IMR-90 (cell line): ENCODE data around the gene CTIF. TPM values are rescaled to one million over a fixed set of nuclear protein-coding genes. Genes with fewer than 3 reads are reported as not detected.

Experiments
- ATAC-seq: fragments of 200-7000 bp; cut with Tn5 transposase; 2 replicates; pipeline ENCODE4 v1.9.1; 2020; ENCODE audit warnings: low read depth, mild to moderate bottlenecking, moderate library complexity
- BruUV-seq: library from RNA; stranded (reverse); fragments of 400-500 nt; replicated peaks from 2 replicates; lab custom pipeline; 2021; lab: Mats Ljungman, UMichigan
- CTCF ChIA-PET: fragments of 300-600 bp; formaldehyde crosslinking; extraction: SDS; loops from one replicate; lab custom pipeline; 2021; ENCODE audit warnings: antibody characterized with exemption; lab: Yijun Ruan, JAX
- POLR2A ChIA-PET: fragments of 300-600 bp; sonication (Branson Sonifier 250); formaldehyde crosslinking; loops from one replicate; lab custom pipeline; 2022; ENCODE audit warnings: antibody characterized with exemption; ENCODE audit not compliant: unreplicated experiment; lab: Charles Lee
- DNase-seq: peaks from one replicate; pipeline ENCODE4 v3.0.0; 2013
- H2AFZ ChIP-seq: replicated peaks from 2 replicates; pipeline ENCODE3; 2013; ENCODE audit warnings: low read length, mild to moderate bottlenecking; ENCODE audit not compliant: poor library complexity
- H2AK5ac ChIP-seq: 2 replicates; pipeline ENCODE4 v1.6.1; 2013; ENCODE audit warnings: low read depth, low read length, inconsistent platforms
- H2AK9ac ChIP-seq: replicated peaks from 2 replicates; pipeline ENCODE3; 2013; ENCODE audit warnings: mild to moderate bottlenecking, low read depth, low read length, moderate library complexity; ENCODE audit not compliant: poor library complexity
- H2BK120ac ChIP-seq: 2 replicates; pipeline ENCODE4 v1.6.1; 2013; ENCODE audit warnings: low read depth, low read length, inconsistent platforms
- H2BK15ac ChIP-seq: 3 replicates; pipeline ENCODE4 v1.6.1; 2013; ENCODE audit warnings: low read depth, low read length, inconsistent platforms
- H2BK20ac ChIP-seq: 2 replicates; pipeline ENCODE4 v1.6.1; 2013; ENCODE audit warnings: low read depth, mild to moderate bottlenecking, inconsistent platforms, low read length, moderate library complexity
- H2BK5ac ChIP-seq: 2 replicates; pipeline ENCODE4 v1.6.1; 2013; ENCODE audit warnings: mild to moderate bottlenecking, low read depth, low read length, inconsistent platforms; ENCODE audit not compliant: poor library complexity, severe bottlenecking
- H3K14ac ChIP-seq: replicated peaks from 2 replicates; pipeline ENCODE4 v1.6.1; 2013; ENCODE audit warnings: low read depth, low read length, inconsistent platforms
- H3K18ac ChIP-seq: 2 replicates; pipeline ENCODE4 v1.6.1; 2013; ENCODE audit warnings: low read depth, low read length, control low read depth
- H3K23ac ChIP-seq: 2 replicates; pipeline ENCODE4 v1.6.1; 2013; ENCODE audit warnings: low read depth, low read length, inconsistent platforms
- H3K27ac ChIP-seq: 2 replicates; pipeline ENCODE4 v1.5.1; 2013; ENCODE audit warnings: mild to moderate bottlenecking, control low read depth, low read length; ENCODE audit not compliant: insufficient read depth
- H3K27me3 ChIP-seq: 2 replicates; pipeline ENCODE4 v1.6.1; 2013; ENCODE audit warnings: low read length; ENCODE audit not compliant: control insufficient read depth, insufficient read depth
- H3K36me3 ChIP-seq: 2 replicates; pipeline ENCODE4 v1.6.1; 2013; ENCODE audit warnings: low read length, mixed read lengths; ENCODE audit not compliant: control insufficient read depth, insufficient read depth
- H3K4ac ChIP-seq: 2 replicates; pipeline ENCODE4 v1.6.1; 2013; ENCODE audit warnings: low read depth, low read length, inconsistent platforms
- H3K4me1 ChIP-seq: 2 replicates; pipeline ENCODE4 v1.6.1; 2013; ENCODE audit warnings: low read length, mixed read lengths; ENCODE audit not compliant: control insufficient read depth, insufficient read depth
- H3K4me2 ChIP-seq: 2 replicates; pipeline ENCODE4 v1.6.1; 2013; ENCODE audit warnings: low read depth, mild to moderate bottlenecking, control low read depth, low read length, moderate library complexity
- H3K4me3 ChIP-seq: 2 replicates; pipeline ENCODE4 v1.5.1; 2013; ENCODE audit warnings: low read depth, mild to moderate bottlenecking, control low read depth, low read length, moderate library complexity; ENCODE audit not compliant: insufficient read depth
- H3K56ac ChIP-seq: 2 replicates; pipeline ENCODE4 v1.6.1; 2013; ENCODE audit warnings: low read length, inconsistent platforms; ENCODE audit not compliant: insufficient read depth; ENCODE audit errors: extremely low read depth
- H3K79me1 ChIP-seq, 2 experiments: 2 replicates each; pipeline ENCODE4 v1.6.1; 2013; ENCODE audit warnings: low read length in 2 of 2, inconsistent platforms in 1 of 2, low read depth in 1 of 2
- H3K9ac ChIP-seq: 2 replicates; pipeline ENCODE4 v1.6.1; 2013; ENCODE audit warnings: low read depth, low read length, control low read depth
- H3K9me1 ChIP-seq: 2 replicates; pipeline ENCODE4 v1.6.1; 2013; ENCODE audit warnings: low read length, inconsistent platforms; ENCODE audit not compliant: insufficient read depth
- H3K9me3 ChIP-seq: 2 replicates; pipeline ENCODE4 v1.6.1; 2013; ENCODE audit warnings: low read length; ENCODE audit not compliant: control insufficient read depth, insufficient read depth
- H4K20me1 ChIP-seq: 2 replicates; pipeline ENCODE4 v1.6.1; 2013; ENCODE audit warnings: low read length, inconsistent platforms; ENCODE audit not compliant: insufficient read depth
- H4K5ac ChIP-seq: 2 replicates; pipeline ENCODE4 v1.6.1; 2013; ENCODE audit warnings: mild to moderate bottlenecking, low read depth, low read length, control low read depth
- H4K8ac ChIP-seq, 2 experiments: 2 replicates each; pipeline ENCODE4 v1.6.1; 2013; ENCODE audit warnings: low read depth in 2 of 2, low read length in 2 of 2, control low read depth in 1 of 2, inconsistent platforms in 1 of 2
- H4K91ac ChIP-seq: 2 replicates; pipeline ENCODE4 v1.6.1; 2013; ENCODE audit warnings: low read depth, low read length, inconsistent platforms; ENCODE audit not compliant: insufficient read depth
- CEBPB ChIP-seq: IDR thresholded peaks from 2 replicates; pipeline ENCODE4 v1.6.1; 2012; ENCODE audit warnings: low read depth, low read length, improper control_type of control experiment
- FOS ChIP-seq: fragments of 150-350 bp; IDR thresholded peaks from 2 replicates; pipeline ENCODE4 v1.6.1; 2016; ENCODE audit warnings: low read depth, low read length
- WGBS, 2 experiments: methylation state at CpG; one replicate each; pipeline versions ENCODE4 v1.1.5 to v1.1.7; 2013; ENCODE audit warnings: missing lambda C conversion rate in 2 of 2; ENCODE audit not compliant: insufficient read length in 1 of 2; ENCODE audit errors: extremely low coverage in 2 of 2; 5-methylcytosine and 5-hydroxymethylcytosine counted together
- dilution Hi-C: fragments of 300-500 bp; cut with HindIII; formaldehyde crosslinking; loops from one replicate; pipeline ENCODE4 v1.14.3; 2018; ENCODE audit warnings: low sequenced_read_pairs; ENCODE audit not compliant: unreplicated experiment
- in situ Hi-C: fragments of 300-500 bp; cut with MboI; formaldehyde crosslinking; loops from 3 replicates; pipeline ENCODE4 v1.14.3; 2019; ENCODE audit warnings: low sequenced_read_pairs, inconsistent platforms, mixed read lengths
- intact Hi-C: fragments of 100-400 bp; cut with micrococcal nuclease; formaldehyde crosslinking; loops from 2 replicates; pipeline ENCODE4 v1.10.0; 2022
- polyA plus RNA-seq, 3 experiments: library from polyadenylated mRNA; depleted of rRNA; stranded (reverse); fragments of >200 nt; gene quantifications; 2 replicates each; pipeline ENCODE4 v1.2.3, GENCODE V29; 2012; ENCODE audit warnings: low replicate concordance in 1 of 3
- total RNA-seq: library from RNA; depleted of rRNA; stranded (reverse); fragments of >200 nt; gene quantifications from 2 replicates; pipeline ENCODE4 v1.2.3, GENCODE V29; 2012

Gene CTIF
- total and polyA plus RNA-seq, 2 of the 4 experiments (the other 2 are of a cell fraction): 25.1 to 57.0 TPM

DNA sequence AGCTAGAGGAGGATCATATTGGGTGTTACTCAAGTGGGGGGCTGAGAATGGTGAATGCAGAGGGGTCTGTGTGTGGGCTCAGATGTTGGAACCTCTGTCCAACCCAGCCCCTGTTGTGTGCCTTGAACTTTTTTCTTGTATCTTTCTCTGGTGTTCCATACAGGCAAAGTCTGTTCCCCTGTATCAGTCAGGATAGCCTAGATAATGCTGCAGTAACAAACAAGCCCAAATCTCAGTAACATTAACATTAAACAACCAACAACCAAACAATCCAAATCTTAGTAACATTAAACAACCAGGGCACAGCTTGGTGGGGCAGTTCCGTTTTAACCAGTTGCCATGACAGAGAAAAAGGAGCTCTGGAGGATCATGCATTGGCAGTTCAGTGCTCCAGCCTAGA lies 103.7 kb downstream of the CTIF start:
- Histone ChIP-seq H4K91ac (peak overlapping the region; percentile 20; the same call in 1 of the 2 replicates), H2BK5ac (peak overlapping the region; percentile 41), H3K4me3 (no peak overlapping the region), H3K14ac (peak overlapping the region; percentile 47), H3K23ac (peak overlapping the region; percentile 60), H4K8ac (peak overlapping the region in 1 of 2 experiments; percentile 10; a peak in 2 of 4 replicates), H4K20me1 (peaks cover 38% of the 10 kb centered on the region), H2BK15ac (peak overlapping the region; percentile 86; the same call in 1 of the 3 replicates), H3K9me3 (no peaks in the 10 kb centered on the region), H3K4ac (peak overlapping the region; percentile 18), H3K4me2 (no peak overlapping the region), H3K9me1 (peaks cover 54% of the 10 kb centered on the region), H3K27me3 (no peaks in the 10 kb centered on the region), H3K18ac (no peak overlapping the region; the same call in none of the 2 replicates), H3K56ac (no peak overlapping the region), H3K27ac (no peak overlapping the region), H2AK5ac (peak overlapping the region; percentile 71), H2AK9ac (no peak overlapping the region), H4K5ac (no peak overlapping the region), H3K79me1 (peaks cover 54 to 99% of the 10 kb centered on the region in 2 experiments), H2AFZ (no peak overlapping the region), H2BK120ac (peak overlapping the region; percentile 1), H3K4me1 (peaks cover 35% of the 10 kb centered on the region), H3K36me3 (peaks cover 15% of the 10 kb centered on the region), H3K9ac (no peak overlapping the region), H2BK20ac (peak overlapping the region; percentile 6; the same call in 1 of the 2 replicates)
- TF ChIP-seq FOS (no peak), CEBPB (no peak)
- DNase-seq (no peak), ATAC-seq (no peak)
- in situ Hi-C loops (loop anchor here (25.0 kb wide), 1 partner anchor 1645 kb away; the partner anchor contains the start of genes CXXC1 and MBD1), dilution Hi-C loops (no loop called here), intact Hi-C loops (no loop called here)
- no TSS peak for BruUV-seq
- ChIA-PET POLR2A (no interaction called here), CTCF (no interaction called here)
- WGBS, 2 experiments: 100% methylated on average over 1 of the region's 1 CpG; no CpG with 5 or more reads in 1 of the 2 experiments
